HG02870 (cell line): ENCODE data around the gene LRMDA.

Source experiments
- ATAC-seq: cut with Tn5 transposase; IDR thresholded peaks from one replicate; pipeline ENCODE4 v1.9.1; 2021; ENCODE audit warnings: mild to moderate bottlenecking, moderate library complexity; ENCODE audit not compliant: unreplicated experiment

Gene LRMDA

DNA sequence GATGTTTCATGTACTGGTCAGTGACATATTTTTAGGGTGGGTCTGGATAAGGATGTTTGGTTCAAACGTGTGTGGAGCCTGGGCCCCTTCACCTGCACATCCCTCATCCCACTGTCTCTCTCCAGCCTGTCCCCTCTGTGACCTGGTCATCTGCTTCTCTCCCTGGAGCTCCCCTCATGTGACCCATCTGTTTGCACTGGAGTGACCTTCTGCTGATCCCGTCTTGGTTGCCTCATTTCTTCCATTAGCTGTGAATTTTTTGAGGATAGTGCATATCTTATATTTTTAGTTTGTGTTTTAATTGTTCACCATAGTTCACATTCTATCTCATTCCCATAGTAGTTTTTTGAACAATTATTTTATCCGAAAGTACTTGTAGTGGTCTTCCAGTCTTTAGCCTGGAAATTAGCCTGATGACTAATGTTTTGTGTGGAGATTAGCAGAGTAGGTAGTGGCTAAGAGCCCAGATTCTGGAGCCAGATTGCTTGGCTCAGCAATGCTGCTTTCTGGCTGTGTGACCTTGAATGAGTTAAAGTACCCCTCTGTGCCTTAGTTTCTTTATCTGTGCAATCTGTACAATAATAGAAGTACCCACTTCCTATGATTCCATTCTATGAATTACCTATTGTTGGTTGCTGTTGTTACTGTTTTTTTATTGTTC is 224.5 kb downstream of the LRMDA start:
- ATAC-seq: no peak

- ATAC-seq: no peak
Observed at GRCh38 chr10:75657351-75657750, 225.9 kb downstream of the LRMDA start.

DNA sequence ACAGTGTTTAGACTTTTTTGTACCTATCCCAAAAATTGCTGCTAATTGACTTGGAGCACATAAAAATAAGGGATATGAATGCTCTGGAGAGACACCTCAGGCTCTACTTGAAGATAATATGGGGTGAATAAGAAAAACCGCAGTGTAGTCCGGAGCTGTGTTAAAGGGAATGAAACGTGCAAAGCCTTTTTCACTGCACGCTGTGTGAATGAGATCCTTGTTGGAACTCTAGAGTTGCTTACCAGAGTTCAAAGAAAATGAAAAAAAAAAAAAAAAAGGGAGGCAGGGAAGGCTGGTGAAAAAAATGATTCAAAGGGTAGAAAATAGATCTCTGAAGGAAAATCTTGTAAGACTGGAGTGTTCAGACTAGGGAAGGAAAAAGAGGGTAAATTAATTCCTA is 226.6 kb downstream of the LRMDA start:
- no peak for ATAC-seq

DNA sequence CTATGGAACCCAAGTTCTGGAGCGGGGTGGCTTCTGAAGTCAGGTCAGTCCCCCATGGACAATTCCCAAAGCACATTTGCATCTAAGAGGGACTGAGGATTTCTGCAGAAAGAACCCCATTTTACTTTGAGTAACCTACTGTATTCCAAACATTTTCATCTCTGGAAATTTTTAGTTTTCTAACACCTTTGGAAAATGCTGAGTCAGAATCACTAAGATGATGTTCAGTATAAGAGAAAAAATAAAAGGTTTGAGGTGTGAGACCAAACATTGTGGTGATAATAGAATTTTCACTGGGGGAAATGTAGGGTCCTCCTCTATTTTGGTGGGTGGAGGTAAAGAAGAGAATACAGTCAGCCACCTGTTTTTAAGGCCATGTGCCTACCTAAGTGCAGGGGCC is 227.1 kb downstream of the LRMDA start:
- ATAC-seq: no peak

GRCh38 chr10:75658915-75659314 is 227.5 kb downstream of the LRMDA start:
- no peak for ATAC-seq

- no peak for ATAC-seq
Observed at GRCh38 chr10:75660823-75661222, 229.4 kb downstream of the LRMDA start.

DNA sequence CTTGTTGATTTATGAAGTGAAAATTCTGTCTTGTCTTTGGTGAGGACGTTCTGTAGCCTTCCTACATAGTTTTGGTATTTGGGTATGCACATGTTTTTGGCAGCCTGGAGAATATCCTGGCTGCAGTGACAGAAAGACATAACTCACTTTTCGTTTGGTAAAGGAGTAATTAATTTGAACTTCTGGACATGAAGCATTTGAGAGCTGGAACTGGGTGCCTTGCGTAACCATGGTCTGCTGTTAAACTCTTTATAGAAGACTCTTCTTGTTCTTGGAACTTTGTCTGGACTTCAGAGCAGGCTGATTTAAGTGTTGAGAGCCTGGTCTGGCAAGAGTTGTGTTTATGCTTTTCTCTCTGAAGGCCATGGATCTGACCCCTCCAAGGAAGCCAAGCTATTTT is 231.3 kb downstream of the LRMDA start:
- ATAC-seq: no peak

DNA sequence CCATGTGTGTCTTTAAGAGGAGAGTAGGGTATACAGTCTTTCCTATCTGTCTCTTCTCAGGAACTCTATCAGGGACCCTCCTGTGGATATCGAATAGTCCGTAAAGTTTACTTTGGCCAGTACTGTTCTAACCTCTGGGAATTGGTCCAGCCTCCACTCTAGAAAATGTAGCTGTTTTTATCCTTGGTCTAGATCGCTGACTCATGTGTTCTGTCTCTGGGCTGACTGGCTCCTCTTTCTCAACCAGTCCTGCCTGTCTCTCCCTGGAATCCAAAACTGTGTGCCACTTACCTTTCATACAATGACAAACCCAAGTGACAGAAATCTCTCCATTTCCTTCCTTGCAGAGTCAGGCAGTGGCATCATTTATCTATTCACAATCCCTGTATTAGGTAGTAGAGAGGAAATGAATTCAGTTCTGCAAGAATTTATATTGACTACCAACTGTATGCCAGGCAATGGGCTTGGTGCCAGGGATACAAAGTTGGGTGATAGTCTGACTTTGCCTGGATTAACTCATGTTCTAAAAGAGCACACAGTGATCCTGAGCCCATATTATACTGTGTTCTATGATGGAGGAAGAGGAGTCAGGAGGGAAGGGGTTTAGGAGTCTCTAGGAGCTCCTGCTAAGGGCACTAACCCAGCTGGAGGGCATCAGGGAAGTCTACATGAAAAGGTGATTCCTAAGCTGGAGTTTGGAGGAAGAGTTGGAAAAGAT is 232.7 kb downstream of the LRMDA start:
- ATAC-seq: no peak

DNA sequence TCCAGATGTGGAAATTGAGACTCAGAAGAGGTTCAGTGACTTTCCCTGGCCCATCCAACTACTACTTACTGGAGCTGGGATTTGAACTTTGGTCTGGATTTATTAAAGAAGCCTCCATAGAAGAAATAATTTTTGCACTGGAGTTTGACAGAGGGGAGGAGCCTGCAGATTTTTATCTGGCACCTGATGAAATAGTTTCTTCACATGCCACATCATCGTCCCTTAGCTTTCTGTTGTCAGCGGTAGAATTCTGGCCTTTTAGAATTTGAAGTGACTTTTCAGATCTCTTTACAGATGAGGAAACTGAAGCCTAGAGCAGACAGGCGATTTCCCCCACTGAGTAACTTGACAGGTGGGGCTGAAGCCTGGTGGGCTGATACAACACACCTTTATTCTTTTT is 233.5 kb downstream of the LRMDA start:
- no peak for ATAC-seq

GRCh38 chr10:75665707-75666106 is 234.3 kb downstream of the LRMDA start:
- ATAC-seq: no peak

- ATAC-seq: no peak
Observed at GRCh38 chr10:75672111-75672671, 240.8 kb downstream of the LRMDA start.

- ATAC-seq: no peak
Observed at GRCh38 chr10:75672842-75673241, 241.4 kb downstream of the LRMDA start.

DNA sequence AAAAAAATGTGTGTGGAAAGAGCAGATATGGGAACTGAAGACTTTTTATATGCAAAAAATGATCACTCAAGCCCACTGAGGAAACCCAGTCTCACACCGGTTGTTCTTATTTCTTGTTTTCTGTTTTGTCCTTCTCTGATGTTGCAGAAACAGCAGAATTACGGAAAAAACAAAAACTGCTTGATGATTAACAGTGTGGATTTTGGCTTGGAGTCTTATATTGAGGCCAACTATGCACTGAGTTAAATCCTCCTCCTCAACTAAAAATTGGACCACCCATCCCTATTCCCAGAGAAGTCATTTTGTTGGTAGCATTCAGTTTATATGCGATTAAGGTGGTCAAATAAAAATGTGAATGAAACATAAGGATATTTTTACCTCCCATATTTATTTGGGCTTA is 246.1 kb downstream of the LRMDA start:
- ATAC-seq: no peak

DNA sequence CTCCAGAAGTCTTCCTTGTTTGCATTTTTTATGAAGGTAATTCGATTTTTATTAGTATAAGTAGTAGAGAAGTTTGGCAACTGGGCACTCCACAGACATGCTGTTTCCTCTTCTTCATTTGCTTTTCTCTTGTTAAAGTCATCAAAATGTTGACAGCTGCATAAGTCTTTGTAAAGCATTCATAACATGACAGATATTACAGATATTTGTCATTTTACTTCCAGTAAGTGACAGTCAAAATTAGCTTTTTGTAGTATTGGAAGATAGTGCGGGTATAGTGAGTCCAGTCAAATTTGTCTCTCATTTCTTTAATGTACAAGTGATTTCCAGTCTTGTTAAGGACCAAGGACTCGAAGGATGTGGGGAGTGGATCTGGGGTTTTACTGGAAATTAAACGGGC is 247.1 kb downstream of the LRMDA start:
- no peak for ATAC-seq

- ATAC-seq: no peak
Observed at GRCh38 chr10:75679536-75679935, 248.1 kb downstream of the LRMDA start.

GRCh38 chr10:75681334-75681733 is 249.9 kb downstream of the LRMDA start:
- no peak for ATAC-seq

- ATAC-seq: no peak
Observed at GRCh38 chr10:75682649-75683557, 251.5 kb downstream of the LRMDA start.

GRCh38 chr10:75685187-75685586 is 253.8 kb downstream of the LRMDA start:
- ATAC-seq: no peak

- no peak for ATAC-seq
Observed at GRCh38 chr10:75688506-75689300, 257.3 kb downstream of the LRMDA start.

GRCh38 chr10:75693489-75693888 is 262.1 kb downstream of the LRMDA start:
- ATAC-seq: no peak

- no peak for ATAC-seq
Observed at GRCh38 chr10:75694269-75694668, 262.8 kb downstream of the LRMDA start.
